HG03469 (cell line): Measurements from ENCODE around the gene APOL2.
"Not testable (repeated sequence)": the region's sequence is repeated elsewhere in the genome, so short reads cannot be mapped to it uniquely, and the experiment has no call there.

ENCODE experiments used
- ATAC-seq: cut with Tn5 transposase; IDR thresholded peaks from one replicate; pipeline ENCODE4 v1.9.1; 2021; ENCODE audit warnings: mild to moderate bottlenecking, moderate library complexity, moderate number of reproducible peaks; ENCODE audit not compliant: unreplicated experiment

Gene APOL2

DNA sequence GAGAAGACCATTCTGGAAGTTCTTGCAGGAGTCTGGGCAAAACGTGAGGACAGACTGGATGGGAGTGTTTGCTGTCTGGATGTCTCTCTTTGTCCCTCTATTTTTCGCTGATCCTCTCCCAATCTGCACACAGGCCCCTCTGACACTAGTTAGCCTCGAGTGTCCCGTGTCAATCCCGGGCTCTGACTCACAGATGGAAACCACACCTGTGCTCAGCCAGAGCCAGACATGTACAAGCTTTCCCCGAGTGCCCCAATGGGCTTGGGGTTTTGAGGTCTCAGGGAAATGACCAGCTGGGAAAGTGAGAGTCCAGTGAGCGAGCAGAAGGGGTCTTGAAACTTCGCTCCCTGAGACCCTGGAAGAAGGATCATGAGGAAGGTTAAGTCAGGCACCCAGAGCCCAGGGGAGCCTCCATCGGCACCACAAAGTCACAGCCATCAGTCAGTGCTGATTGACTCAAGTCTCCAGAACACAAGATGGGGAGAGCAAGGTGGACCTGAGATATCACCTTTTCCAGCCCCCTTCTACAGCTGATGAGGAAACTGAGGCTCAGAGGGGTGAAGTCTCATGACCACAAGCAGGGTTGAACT, 13.9 kb downstream of the APOL2 start:
- no peak for ATAC-seq

DNA sequence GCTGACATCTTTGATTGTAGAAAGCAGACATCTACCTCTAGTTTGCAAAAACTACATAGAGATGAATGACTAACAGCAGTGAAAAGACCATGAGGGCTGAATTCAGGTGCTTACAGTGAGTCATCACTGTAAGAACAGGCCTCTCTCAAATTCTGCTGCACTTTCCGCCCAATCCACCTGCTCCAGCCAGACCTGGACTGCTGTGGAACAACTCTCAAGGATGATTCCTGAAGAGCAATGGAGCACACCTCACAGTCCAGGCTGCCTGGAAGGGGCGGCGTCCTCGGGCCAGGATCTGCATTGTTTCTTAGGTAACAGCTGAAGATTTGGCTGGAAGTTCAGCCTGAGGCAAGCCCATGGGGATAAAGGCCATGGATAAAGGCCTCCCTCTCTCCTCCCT, 15.1 kb downstream of the APOL2 start:
- ATAC-seq, result no peak

DNA sequence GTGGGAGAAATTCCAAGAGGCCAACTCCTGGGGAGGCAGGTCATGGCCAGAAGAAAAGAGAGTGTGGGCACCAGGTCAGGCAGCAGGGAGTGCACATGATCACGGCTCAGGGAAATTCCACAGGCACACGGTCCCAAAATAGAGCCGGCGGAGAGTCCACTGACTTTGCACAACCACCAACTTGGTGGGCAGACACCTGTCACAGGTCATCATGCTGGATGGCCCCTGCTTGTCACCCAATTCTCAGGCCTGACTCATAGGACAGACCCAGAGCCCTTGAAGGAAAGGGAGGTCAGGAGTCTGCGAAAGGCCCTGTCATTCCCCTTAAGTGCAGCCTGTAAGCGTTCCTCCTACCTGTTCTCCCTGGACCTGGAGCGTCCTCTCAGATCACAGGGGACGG, 15.8 kb downstream of the APOL2 start:
- ATAC-seq, result no peak

DNA sequence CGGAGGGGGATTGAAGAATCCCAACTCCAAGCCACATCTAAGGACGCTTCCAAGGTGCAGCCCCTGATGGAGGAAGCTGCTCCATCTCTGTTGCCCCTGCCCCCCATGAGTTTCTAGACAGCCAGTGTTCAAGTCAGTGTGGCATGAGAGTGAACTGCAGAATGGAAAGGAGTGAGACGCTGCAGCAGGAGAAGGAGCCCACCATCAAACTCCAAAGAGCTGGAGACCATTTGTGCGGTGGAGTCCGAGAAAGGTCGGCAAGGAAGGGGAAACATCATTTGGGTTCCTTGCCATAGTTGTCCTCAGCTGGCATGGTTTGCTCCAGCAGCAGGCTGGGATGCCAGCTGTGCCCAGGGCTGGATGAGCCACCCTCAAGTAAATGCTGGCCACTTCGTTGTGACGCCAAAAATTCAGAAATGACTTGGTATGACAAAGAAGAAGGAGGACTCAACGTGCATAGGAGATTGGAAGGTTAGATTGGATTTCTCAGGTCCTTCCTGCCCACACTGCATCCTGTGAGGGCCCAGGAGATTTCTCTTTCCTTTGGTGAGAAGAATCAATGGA, 16.4 kb downstream of the APOL2 start:
- no peak for ATAC-seq

DNA sequence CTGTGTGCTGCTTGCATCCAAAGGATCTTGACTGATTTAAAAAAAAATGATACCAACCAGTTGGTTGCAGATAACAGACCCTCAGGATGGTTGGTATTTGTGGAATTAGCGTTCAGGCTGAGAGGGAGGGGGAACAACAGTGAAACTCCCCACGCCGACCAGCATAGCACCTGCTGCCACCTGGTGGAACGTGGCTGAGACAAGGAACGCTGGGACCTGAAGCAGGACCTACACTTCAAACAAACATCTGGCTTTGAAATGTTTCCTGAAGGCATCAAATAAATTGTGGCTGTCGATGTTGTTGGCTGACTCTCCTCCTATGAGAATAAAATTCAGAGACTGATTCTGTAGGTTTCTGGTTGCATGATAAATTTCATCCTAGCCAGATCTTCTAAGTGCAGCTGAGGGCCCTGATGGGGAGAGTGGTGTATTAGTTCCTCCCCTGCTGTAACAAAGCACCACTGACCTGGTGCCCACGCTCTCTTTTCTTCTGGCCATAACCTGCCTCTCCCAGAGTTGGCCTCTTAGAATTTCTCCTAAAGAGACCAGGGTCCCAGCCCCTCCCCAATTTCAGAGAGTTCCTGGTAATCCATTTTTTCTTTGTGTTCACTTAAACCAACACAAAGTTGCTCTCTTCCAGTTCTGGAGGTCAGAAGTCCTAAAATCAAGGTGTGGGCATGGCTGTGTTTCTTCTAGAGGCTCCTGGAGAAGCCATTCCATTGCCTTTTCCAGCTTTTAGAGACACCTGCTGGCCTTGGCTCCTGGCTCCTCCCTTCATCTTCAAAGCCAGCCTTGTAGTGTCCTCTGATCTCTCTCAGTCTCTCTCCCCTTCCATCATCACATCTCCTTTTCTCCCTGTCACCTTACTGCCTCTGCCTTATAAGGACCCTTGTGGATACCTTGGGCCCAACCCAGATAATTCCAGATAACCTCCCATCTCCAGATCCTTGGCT, 17.3 kb downstream of the APOL2 start:
- ATAC-seq, result no peak

DNA sequence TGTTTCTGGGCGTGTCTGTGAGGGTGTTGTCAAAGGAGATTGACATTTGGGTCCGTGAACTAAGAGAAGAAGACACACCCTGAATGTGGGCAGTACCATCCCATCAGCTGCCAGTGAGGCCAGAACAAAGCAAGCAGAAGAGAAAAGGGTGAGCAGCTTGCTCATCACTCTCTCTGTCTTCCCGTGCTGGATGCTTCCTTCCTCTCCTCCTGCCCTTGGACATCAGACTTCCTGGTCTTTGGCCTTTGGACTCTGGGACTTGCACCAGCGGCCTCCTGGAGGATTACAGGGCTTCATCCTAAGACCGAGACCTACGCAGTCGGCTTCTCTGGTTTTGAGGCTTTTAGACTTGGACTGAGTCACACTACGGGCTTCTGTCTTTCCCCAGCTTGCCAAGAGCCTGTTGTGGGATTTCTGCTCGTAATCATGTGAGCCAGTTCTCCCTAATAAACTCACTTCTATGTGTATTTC, 18.8 kb downstream of the APOL2 start:
- ATAC-seq, result no peak

DNA sequence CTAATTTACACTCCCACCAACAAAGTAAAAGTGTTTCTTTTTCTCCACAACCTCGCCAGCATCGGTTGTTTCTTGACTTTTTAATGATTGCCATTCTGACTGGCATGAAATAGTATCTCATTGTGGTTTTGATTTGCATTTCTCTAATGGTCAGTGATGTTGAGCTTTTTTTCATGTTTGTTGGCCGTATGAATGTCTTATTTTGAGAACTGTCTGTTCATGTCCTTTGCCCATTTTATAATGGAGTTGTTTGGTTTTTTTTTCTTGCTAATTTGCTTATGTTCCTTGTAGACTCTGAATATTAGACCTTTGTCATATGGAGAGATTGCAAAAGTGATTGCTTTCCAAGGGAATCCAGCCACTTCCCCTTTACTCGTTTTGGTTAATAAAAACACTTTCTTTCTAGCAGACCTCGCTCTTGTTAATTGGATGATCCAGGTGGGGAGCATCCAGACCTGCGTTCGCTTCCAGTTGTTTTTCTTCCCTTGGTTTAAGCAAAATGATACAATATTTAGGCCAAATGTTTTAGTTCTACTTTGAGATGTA, 20.6 kb downstream of the APOL2 start:
- no peak for ATAC-seq

DNA sequence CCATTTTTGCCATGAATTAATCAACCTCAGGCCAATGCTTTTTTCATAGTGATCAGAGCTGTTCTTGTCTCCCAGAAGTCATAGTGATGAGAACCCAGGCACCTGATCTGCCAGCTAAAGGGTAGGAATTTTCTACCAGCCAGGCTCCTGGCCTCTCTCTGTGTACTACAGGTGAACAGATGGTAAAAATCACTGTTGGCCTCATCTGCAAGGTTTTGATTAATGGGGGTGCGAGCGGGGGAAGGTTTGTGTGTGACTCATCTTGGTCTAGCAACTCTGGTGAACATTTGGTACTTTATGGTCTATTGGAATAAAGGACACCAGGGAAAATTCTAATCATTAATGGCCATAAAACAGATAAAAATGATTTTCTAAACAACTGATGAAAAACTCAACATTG, 23.3 kb downstream of the APOL2 start:
- ATAC-seq, result no peak

DNA sequence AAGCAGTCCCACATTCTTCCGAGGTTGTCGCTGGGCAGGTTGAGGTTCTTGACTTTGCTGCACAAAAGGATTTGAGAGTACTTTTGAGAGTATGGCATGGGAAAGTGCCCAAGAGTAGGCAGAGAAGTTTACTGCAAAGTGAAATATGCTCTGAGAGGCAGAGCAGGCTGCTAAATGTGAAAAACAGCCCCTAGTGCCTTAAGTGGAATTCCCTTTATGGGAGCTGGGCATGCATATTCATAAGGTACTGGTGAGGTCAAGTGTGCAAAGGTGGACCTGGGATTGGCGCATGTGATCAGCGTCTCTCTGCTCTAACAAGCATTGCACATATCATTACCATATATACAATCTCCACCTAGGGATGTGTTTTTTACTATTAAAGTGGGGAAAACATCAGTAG, 25.7 kb downstream of the APOL2 start:
- no peak for ATAC-seq

DNA sequence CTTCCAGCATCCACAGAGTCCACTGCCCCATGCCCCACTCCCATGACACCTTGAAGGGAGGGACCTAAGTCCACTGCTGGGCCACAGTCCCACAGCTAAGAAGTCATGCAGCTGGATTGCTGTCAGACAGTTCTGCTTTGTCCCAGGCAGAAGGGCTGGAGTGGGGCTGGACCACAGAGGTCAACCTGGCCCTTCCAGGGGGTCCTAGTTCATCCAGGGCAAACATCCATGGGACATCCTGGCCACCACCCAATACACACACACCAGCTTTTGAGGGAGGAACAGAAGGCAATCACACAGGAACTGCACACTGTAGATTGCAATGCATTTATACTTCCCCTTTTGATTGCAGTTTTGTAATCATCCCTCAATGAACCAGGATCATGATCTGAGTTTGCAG, 26.4 kb downstream of the APOL2 start:
- ATAC-seq, result no peak

DNA sequence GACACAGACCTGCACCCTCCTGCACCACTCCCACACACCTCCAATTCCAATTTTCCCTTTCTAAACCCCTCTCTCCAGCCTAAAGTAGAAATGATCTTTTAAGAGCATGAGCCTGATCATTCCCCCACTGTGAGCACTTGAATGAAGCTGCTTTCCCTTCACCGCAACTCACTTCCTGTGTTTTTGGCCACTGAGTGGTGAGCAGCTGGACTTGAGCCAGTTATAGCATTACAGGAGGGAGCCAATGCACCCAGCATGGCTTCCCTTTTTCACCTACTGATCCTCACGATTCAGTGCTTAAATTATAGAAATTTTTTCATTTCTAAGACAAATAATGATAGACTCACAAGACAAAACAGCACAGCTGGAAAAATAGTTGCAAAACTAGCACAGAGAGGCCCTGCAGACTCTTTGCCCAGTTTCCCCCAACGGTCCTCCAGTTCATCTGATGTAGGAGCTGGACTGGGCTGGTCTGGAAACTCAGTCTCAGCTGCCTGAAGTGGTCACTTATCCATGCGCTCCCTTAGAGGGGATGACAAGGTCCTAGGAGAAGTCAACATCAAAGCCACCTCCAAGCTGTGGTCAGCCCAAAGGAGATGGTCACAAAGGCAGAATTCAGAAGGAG, 28.0 kb downstream of the APOL2 start:
- no peak for ATAC-seq

DNA sequence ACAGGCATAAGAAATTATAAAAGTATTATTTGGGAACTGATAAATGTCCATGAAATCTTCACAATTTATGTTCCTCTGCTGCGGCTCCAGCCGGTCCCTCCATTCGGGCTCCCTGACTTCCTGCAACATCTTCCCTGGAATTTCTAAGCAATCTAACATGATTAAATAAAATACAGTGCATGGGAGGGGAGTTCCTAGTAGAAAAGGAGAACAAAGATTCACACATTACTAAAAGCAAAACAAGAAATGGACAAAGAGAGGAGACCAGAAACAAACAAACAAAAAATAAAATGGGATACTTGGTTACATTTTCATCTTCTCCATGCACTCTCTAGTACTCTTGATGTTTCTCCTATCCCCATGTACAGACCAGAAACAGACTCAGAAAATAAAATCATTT, 29.1 kb downstream of the APOL2 start:
- ATAC-seq, result no peak

DNA sequence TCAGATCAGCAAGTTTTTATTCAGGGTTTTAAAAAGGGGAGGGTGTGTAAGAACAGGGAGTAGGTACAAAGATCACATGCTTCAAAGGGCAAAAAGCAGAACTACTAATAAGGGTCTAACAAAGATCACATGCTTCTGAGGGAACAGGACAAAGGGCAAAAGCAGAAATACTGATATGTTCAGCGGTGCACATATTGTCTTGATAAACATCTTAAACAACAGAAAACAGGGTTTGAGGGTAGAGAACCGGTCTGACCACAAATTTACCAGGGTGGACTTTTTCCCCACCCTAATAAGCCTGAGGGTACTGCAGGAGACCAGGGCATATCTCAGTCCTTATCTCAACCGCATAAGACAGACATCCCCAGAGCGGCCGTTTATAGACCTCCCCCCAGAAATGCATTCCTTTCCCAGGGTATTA, 29.8 kb downstream of the APOL2 start:
- not testable (repeated sequence) for ATAC-seq

DNA sequence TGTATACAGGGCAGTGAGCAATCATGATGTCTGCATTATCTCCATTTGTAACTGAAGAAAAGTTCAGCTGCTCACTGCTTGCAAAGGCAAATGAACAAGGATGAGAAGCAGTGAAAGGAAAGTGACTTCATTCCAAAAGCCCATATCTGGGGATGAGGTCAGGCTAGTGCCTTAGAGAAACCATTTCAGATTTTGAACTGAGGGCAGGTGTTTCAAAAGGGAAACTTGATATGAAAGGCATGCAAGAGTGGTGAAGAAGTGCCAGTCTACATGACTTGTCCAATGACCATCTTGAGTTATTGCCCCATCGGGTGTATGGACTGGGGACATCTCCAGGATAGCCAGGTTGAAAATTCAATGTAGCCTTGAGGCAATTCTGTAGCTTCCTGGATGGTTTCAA, 30.4 kb downstream of the APOL2 start:
- no peak for ATAC-seq

DNA sequence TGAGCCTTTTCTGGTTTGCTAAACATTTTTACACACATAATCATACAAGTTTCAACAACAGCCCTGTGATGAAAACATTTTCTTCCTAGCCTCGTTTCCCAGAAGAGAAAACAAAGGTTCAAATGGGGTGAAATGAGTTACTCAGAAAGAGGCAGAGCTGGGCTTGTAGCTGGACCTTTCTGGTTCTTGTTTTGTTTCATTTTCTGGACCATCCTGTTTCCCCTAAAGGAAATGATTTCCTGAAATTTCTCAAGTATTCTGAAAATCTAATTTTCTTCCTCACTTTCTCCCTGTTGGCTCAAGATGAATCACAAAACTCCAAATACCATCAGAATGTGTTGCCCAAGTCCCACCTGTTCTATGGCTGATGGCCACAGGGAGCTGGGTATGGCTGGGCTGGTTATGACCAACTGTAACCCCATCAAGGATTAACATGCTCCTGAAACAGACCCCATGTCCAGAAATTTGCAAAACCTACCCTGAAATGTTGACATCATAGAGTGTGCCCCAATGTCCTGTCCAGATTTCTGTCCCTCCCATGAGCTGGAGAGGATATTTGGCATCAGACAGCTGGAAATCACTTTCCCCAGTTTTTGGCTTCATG, 31.1 kb downstream of the APOL2 start:
- ATAC-seq, result no peak

DNA sequence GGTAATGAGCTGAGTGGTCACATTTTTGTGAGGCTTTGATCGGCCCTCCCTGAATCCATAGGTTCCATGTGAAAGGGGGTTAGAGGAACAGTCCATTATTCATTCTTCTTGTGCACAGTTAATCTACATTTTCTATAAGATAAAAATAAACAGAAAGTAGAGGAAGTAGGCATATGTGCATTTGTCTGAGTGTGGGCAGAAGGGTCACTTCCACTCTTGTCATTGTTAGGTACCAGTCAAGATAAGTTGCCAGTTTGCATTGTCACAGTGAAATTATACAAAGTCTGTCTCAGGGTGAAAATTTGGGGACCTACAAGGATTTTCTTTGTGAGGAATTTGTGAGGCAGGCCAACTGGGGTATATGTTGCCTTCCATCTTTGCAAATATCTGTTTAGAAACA, 33.1 kb downstream of the APOL2 start:
- no peak for ATAC-seq

DNA sequence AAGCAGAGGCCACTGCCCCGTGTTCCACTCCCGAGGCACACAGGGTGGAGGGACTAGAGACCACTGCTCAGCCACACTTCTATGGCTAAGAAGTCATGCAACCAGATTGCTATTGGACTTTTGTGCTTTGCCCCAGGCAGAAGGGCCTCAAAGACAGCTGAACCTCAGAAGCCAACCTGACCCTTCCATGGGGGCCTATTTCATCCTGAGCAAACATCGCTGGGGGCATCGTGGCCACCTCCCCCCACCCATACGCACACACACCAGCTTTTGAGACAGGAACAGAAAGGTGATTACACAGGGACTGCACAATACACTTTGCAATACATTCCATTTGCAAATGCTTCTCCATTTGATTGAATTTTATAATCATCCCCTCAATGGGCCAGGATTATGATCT, 33.8 kb downstream of the APOL2 start:
- not testable (repeated sequence) for ATAC-seq

DNA sequence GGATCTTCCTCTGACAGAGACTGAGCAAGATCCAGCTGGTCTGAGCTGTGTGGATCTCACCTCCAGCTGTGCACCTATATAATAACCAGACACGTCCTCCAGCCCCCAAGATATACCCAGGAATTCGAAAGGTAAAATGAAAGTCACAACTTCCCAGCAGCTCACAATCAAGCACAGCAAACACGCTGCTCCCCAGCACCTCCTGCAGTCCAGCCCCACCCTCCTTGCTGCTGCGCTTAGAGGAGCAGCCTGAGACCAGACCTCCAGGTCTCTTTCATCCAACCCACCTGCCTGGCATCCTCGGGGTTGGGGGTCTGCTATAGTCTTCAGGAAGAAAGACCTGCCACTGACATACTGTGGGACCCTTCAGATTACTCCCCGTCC, 34.7 kb downstream of the APOL2 start:
- ATAC-seq, result no peak

DNA sequence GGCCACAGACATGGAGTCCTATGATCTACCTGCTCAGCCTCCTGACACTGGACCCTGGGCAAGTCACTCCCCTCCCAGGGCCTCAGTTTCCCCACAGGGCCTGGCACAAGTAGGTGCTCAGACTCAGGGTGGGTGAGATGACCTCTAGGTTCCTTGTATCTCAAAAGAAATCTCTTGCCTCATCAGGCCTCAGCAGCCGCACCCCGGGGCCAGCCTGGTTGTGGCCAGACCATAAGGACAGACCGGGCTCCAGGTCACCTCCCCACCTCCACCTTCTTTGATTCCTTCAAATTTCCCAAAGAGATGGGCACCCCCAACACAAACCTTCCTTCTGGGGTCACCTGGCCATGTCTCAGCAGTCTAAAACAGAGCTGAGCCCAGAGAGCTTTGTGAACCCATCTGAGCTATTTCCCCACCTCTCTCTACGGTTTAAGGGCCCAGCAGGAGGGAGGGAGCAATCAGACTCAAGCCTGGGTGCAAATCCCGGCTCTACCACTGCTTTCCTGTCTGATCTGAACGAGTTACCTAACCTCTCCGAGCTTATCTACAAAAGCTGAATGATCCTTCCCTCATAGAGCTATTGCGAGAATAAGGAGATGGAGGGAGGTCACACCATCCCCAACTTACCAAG, 35.2 kb downstream of the APOL2 start:
- ATAC-seq, result no peak

DNA sequence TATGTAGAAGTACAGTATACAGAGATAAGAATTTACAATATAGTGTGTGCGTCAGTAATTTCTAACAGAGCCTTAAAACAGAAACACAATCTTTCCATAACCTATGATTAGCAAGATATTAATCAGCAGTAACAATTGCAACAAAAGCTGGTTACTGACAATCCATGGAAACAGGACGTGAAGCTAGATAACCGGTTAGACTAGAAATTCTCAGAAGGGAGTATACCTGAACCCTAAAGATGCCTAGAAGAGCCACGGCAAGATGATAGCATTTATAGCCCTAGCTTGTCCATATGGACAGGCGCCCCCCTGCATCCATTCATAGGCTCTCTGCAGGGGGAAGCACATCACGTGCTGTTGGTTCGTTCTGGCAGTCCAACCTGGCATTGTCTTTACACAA, 35.9 kb downstream of the APOL2 start:
- not testable (repeated sequence) for ATAC-seq
